Measurements from ENCODE around the gene CFAP74. TPM values are rescaled to one million over a fixed set of nuclear protein-coding genes. Genes with fewer than 3 reads are reported as not detected.
A peak's percentile ranks its signal among the peaks of the same experiment; 100 is the strongest.

The CFAP74 gene
- total and polyA plus RNA-seq, 2 of the 4 experiments (the other 2 are of a cell fraction) = not detected

DNA sequence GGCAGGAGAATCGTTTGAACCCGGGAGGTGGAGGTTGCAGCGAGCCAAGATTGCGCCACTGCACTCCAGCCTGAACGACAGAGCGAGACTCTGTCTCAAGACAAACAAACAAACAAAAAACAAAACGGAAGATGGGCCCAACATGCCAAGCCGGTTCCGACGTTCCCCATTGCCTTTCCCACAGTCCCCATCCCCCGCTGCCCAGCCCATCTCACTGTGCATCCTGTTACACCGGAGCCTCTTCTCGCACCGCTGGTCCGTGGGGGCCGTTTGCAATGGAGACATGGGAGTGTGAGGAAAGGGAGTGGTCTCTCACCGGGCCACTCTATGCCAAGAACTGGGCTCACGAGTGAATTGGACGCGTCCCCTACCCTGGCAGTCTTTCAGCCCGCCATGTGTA, 1.3 kb upstream of the CFAP74 start:
- DNase-seq (no peak), ATAC-seq (ENCODE audit: low read depth) (no peak)
- TF ChIP-seq FOS (IDR thresholded peaks at IDR 0.05; ENCODE audit: low read depth, low read length) = no peak
- TF ChIP-seq, protein P1, sequence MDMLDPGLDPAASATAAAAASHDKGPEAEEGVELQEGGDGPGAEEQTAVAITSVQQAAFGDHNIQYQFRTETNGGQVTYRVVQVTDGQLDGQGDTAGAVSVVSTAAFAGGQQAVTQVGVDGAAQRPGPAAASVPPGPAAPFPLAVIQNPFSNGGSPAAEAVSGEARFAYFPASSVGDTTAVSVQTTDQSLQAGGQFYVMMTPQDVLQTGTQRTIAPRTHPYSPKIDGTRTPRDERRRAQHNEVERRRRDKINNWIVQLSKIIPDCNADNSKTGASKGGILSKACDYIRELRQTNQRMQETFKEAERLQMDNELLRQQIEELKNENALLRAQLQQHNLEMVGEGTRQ (IDR thresholded peaks at IDR 0.05; ENCODE audit: low read depth, low read length) = no peak
- no peak for TF ChIP-seq RCOR1 (IDR thresholded peaks at IDR 0.05; ENCODE audit: insufficient replicate concordance, low read length)
- Histone ChIP-seq H3K9ac (ENCODE audit: low read depth, low read length) (no peak overlapping the region), H2BK15ac (ENCODE audit: low read depth, low read length) (no peak overlapping the region), H3K56ac (ENCODE audit: extremely low read depth, insufficient read depth, low read length) (no peak overlapping the region), H2BK120ac (ENCODE audit: low read depth, low read length) (no peak overlapping the region), H3K23ac (ENCODE audit: low read depth, low read length) (no peak overlapping the region), H3K36me3 (ENCODE audit: control insufficient read depth, insufficient read depth, low read length) (no peaks in the 10 kb centered on the region), H3K4me2 (ENCODE audit: low read depth, low read length) (no peak overlapping the region), H2AK5ac (ENCODE audit: low read depth, low read length) (no peak overlapping the region), H4K91ac (ENCODE audit: insufficient read depth, low read depth, low read length) (no peak overlapping the region), H4K5ac (ENCODE audit: low read depth, low read length) (no peak overlapping the region), H3K9me3 (ENCODE audit: control insufficient read depth, insufficient read depth, low read length) (no peaks in the 10 kb centered on the region), H3K18ac (ENCODE audit: low read depth, low read length) (no peak overlapping the region), H3K79me1 (ENCODE audit: low read depth in 1 of 2, low read length in 2 of 2) (no peaks in the 10 kb centered on the region), H4K8ac (ENCODE audit: low read depth in 2 of 2, low read length in 2 of 2) (no peak overlapping the region), H2BK20ac (ENCODE audit: low read depth, low read length) (no peak overlapping the region), H2BK5ac (ENCODE audit: low read depth, low read length, poor library complexity, severe bottlenecking) (no peak overlapping the region), H3K4ac (ENCODE audit: low read depth, low read length) (no peak overlapping the region), H2AK9ac (replicated peaks; ENCODE audit: low read depth, low read length, poor library complexity) (peak overlapping the region; percentile 55), H3K27ac (ENCODE audit: insufficient read depth, low read length) (no peak overlapping the region), H2AFZ (replicated peaks; ENCODE audit: low read length, poor library complexity) (no peak overlapping the region), H4K20me1 (ENCODE audit: insufficient read depth, low read length) (no peaks in the 10 kb centered on the region), H3K4me1 (ENCODE audit: control insufficient read depth, insufficient read depth, low read length) (no peaks in the 10 kb centered on the region), H3K14ac (replicated peaks; ENCODE audit: low read depth, low read length) (no peak overlapping the region), H3K27me3 (ENCODE audit: control insufficient read depth, insufficient read depth, low read length) (peaks cover 56% of the 10 kb centered on the region), H3K4me3 (ENCODE audit: insufficient read depth, low read depth, low read length) (no peak overlapping the region), H3K9me1 (ENCODE audit: insufficient read depth, low read length) (0 out of 2 replicates have a peak, but pooled peaks cover 3% of the 10 kb centered on the region)
- dilution Hi-C loops (cut with HindIII; ENCODE audit: low sequenced_read_pairs, unreplicated experiment) (no loop called here), intact Hi-C loops (cut with micrococcal nuclease) (no loop called here), in situ Hi-C loops (cut with MboI; ENCODE audit: low sequenced_read_pairs) (no loop called here)
- ChIA-PET CTCF (no interaction called here), POLR2A (ENCODE audit: unreplicated experiment) (no interaction called here)
- WGBS, 2 experiments (ENCODE audit: extremely low coverage in 2 of 2, insufficient read length in 1 of 2) = 69% methylated on average over 6 of the region's 21 CpGs; no CpG with 5 or more reads in 1 of the 2 experiments
- no TSS peak for BruUV-seq (replicated peaks)
